Midbrain (tissue), 1 donor: Measurements from ENCODE around the gene ETV6.

Experiments used
- DNase-seq: peaks from one replicate; lab custom pipeline; 2025; lab: John Stamatoyannopoulos, UW

Gene ETV6

GRCh38 chr12:11827091-11828061, 177.9 kb downstream of the ETV6 start:
- DNase-seq = peak; percentile 19

DNA sequence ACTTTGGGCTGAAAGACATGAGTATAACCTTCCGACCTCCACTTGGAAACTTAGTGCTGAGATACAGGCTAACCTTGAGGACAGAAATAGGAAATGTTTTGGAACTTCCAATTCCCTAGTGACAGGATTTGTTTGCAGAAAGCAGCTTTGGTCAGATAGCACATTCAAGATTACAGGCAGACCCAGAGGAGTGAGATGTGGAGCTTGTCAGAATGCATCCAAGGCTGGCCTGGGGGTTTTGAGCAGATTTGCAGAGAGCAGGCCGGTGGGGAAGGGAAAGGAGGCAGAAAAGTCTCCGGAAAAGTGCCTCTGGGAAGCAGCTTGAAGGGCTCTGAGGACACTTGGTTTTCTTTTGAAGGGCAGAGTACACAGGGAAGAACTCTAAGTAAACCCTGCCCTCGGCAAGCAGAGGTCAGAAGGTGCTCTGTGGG, 180.3 kb downstream of the ETV6 start:
- DNase-seq = no peak

GRCh38 chr12:11830307-11830801, 180.9 kb downstream of the ETV6 start:
- no peak for DNase-seq

DNA sequence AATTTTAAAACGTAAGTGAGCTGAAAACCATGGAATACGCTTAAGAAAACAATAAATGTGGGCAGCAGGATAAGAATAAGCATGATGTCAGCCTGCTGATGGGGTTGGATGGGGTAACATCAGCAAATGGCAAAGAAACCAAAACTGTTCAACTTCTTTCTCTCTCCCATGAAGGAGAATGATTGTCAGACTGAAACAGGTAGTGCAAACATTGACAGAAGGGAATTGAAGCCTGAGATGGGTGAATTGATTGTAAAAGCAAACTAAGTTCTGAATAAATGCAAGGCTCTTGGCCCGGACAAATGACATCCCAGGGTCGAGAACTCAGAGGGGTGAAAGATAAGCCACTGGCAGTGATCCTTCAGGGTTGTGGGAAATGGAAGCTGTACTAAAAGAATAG, 182.6 kb downstream of the ETV6 start:
- no peak for DNase-seq

DNA sequence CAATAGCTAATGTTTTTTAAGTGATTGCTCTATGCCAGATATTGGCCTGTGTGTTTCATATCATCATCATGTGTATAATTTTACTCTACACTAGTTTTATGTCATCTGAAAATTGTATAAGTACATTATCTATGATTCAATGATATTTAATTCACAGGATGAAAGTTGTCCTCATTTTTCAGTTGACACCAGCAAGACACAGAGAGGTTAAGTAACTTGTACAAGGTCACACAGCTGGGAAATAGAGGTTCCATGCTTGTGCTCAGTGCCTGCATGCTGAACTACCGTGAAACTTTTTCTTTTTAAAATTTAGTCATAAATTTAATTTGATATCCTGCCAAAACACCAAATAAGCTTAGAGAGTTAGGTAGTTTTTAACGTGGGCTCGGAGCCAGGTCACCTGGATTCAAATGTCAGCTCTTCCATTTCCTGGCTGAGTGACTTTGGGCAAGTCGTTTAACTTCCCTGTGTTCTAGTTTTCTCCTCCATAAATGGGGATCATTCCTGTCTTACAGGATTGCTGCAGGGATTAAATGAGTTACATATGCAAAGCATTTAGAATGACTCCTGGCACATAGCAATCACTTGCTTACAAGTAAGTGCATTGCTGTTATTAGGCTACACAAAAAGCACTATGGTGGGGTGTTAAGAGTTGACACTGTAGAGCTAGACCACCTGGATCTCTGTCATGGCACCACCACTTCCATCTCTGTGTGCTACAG, 183.9 kb downstream of the ETV6 start:
- no peak for DNase-seq

DNA sequence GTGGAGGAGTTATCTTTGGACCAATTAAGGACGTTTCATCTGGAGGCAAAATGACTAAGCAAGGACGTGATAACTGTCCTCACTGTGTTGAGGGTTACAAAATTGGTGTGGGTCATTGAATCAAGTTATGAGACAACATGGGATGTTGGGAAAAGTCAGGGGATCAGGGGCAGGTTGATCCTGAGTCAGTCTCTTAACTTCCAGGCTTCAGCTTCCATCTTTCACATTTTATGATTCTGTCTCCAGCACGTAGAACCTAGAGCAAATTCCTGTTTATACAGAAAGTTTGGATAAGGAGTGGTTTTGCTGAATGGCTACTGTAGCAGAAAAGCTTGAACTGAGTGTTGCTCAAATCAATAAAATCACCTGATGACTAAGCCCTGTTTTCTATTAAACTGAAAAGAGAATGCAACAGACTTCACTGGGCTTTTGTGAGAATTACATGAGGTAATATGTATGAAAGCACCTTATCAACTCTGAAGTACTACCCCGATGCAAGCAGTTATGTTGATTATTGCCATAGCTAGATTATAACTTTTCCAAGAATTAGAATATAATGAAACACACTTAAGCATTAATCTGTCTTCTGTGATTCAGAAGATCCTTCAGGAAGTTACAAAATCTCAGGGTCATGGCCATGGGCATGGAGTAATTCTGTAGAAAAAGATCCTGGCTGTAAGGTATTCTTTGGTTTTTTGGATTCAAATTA, 184.8 kb downstream of the ETV6 start:
- DNase-seq = no peak

DNA sequence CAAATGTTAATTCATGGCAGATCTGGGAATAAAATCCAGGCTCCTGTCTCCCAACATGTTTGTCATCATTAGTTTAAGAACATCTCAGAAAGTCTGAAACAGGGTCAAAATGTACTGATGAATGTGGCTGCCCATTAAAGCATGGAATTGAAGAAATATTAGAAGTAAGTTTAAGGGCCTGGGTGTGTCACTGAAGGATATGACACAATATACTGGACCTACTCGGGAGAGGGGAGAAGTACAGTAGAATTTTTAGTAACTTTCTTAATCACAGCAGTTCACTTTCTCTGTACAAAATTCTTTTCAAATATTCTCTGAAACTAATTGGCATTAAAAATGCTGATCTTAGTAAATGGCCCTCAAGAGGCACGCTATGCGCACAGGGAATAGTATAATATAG, 185.5 kb downstream of the ETV6 start:
- no peak for DNase-seq

GRCh38 chr12:11836282-11837151, 187.0 kb downstream of the ETV6 start:
- peak; percentile 57 for DNase-seq

DNA sequence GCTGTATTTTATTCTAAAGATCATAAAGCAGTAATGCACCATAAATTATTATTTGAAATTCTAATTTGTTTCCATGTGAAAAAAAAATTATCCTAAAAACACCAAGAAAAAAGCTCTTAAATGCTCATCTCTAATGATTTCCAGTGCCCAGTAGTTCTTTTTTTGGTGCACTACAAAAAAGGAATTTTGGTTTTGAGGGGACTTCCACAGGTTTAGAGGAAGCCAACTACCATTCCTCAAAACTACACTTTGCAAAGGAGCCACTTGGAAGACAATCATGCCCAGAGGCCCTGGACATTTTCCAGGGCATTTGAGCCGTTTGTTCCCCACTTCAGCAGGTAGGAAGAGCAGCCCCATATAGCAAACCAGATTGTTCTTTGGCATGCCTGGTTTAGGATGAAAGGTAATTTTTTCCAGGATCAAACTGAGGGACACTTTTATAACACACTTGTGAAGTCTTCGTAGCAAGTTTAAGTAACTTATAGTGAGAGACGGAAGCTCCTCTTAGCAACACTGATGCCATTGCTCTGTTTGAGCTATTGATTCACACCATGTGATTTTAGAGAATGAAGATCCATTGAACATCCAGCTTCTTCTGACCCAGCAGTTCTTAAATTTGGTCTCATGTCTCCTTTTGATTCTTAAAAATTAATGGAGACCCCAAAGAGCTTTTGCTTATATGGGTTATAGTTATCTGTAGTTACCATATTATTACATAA, 187.9 kb downstream of the ETV6 start:
- no peak for DNase-seq

DNA sequence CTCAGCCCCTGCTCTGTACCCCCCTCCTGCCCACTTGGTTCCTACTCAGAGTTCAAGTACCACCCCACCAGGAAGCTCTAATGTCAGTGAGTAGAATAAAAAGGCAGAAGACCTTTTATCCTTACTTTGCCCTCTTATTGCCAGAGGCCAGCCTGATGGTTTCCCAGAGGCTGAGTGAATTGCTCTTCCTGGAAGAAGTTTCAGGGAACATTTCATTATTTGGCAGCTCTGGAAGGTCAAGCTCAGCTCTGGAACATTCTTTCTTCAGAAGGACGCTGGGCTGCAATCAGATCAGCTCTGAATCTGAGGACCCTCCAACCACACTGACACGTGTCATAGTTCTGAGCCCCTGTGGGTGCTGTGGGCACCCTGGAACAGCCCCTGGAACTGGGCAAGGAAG, 188.9 kb downstream of the ETV6 start:
- no peak for DNase-seq

DNA sequence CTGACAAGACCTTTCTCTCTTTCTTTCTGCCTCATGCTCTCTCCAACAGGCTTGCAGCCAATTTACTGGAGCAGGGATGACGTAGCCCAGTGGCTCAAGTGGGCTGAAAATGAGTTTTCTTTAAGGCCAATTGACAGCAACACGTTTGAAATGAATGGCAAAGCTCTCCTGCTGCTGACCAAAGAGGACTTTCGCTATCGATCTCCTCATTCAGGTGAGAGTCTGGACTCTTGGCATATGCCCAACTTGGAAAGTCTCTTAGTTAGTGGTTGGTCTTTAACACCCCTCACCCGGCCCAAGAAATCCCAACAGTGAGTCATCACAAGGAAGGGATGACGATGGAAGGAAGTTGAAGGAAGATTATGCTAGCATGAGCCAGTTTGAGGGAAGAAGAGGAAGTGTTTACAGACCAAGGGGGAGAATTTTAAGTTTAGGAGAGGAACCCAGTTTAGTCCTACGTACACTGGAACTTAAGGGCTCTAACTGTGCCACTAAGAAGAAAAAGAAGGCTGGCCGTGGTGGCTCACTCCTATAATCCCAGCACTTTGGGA, 189.7 kb downstream of the ETV6 start:
- DNase-seq = peak; percentile 59

- no peak for DNase-seq
Measured at GRCh38 chr12:11840366-11840765, 190.9 kb downstream of the ETV6 start.

GRCh38 chr12:11846488-11846887, 197.0 kb downstream of the ETV6 start:
- DNase-seq = no peak

GRCh38 chr12:11847539-11847938, 198.1 kb downstream of the ETV6 start:
- DNase-seq = no peak

- no peak for DNase-seq
Measured at GRCh38 chr12:11849757-11850504, 200.5 kb downstream of the ETV6 start.

- DNase-seq = no peak
Measured at GRCh38 chr12:11853126-11853525, 203.7 kb downstream of the ETV6 start.

- DNase-seq = no peak
Measured at GRCh38 chr12:11854011-11854499, 204.6 kb downstream of the ETV6 start.

DNA sequence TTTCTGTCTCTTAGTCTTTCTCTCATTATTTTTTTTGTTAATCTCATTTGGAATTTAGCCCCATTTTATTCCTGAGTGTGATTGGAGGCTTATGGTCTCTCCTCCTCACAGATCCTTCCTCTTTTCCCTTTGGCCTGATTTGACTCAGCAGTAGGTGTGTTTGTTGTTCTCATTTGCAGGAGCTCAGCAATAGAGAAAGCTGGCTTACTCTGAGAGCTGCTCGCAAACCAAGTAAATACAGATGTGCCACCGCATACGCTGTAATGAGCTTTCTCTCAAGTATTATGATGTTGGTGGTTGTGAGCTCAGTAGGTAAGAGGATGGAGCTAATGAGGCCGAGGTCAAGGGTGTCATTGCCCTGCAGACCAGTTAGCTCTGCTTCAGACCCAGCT, 206.5 kb downstream of the ETV6 start:
- DNase-seq = no peak

DNA sequence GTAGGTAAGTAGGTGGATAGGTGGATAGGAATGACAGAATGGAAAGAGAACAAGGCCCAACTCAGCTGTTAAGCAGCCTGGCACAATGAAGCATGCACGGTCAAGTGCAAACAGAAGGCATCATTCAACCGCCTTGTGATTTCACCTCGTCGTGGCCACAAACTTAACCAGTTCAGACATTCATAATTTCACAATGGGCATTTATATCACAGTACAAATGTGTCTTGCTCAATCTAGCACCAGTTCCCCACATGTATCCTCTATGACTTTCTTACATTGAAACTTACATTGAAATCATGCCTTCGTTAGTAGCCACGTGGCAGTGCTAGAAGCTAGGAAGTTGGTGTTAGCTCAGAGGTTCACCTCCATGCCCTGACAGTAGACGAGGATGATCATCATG, 207.5 kb downstream of the ETV6 start:
- DNase-seq = no peak
